HCT116 (cell line): Measurements from ENCODE around the gene SLC22A8. TPM values are rescaled to one million over a fixed set of nuclear protein-coding genes. Genes with fewer than 3 reads are reported as not detected.

ENCODE experiments used
- ATAC-seq: fragments of 200-7000 bp; cut with Tn5 transposase; 2 replicates; pipeline ENCODE4 v1.9.1; 2020; ENCODE audit warnings: mild to moderate bottlenecking, moderate library complexity
- BruUV-seq: library from RNA; stranded (reverse); fragments of 400-500 nt; replicated peaks from 2 replicates; lab custom pipeline; 2021; lab: Mats Ljungman, UMichigan
- CTCF ChIA-PET: fragments of 300-600 bp; sonication (Branson Sonifier 250); formaldehyde crosslinking; loops from one replicate; lab custom pipeline; 2021; ENCODE audit warnings: antibody characterized with exemption; lab: Charles Lee
- POLR2A ChIA-PET: fragments of 300-600, 350-600 bp; sonication (Branson Sonifier 250); formaldehyde crosslinking; loops from one replicate; lab custom pipeline; 2021; ENCODE audit warnings: antibody characterized with exemption; lab: Charles Lee
- RAD21 ChIA-PET, 2 experiments: fragments of 300-600 bp; sonication (Branson Sonifier 250); formaldehyde crosslinking; loops; one replicate each; lab custom pipeline; 2023; ENCODE audit warnings: low total read pairs in 2 of 2; ENCODE audit not compliant: uncharacterized antibody in 2 of 2, unreplicated experiment in 2 of 2, low non-redundant PET in 1 of 2; lab: Charles Lee
- DNase-seq: peaks from one replicate; pipeline ENCODE4 v3.0.0-alpha.2; 2010; ENCODE audit warnings: low read depth, low spot score
- H2AFZ ChIP-seq: fragments of 200-600 bp; shearing (Covaris generic), sonication (generic); 2 replicates; pipeline ENCODE4 v1.6.1; 2017; ENCODE audit warnings: low read depth, mixed run types, mixed read lengths, antibody characterized with exemption, low read length; ENCODE audit not compliant: poor library complexity, severe bottlenecking
- H3K27ac ChIP-seq: 2 replicates; pipeline ENCODE4 v1.5.1; 2012; ENCODE audit warnings: low read depth, low read length
- H3K27me3 ChIP-seq: fragments of 200-600 bp; sonication (generic); 2 replicates; pipeline ENCODE4 v1.6.1; 2016; ENCODE audit warnings: mixed run types, low read length, mixed read lengths; ENCODE audit not compliant: insufficient read depth
- H3K36me3 ChIP-seq, 2 experiments: fragments of 200-500 bp in 1 of 2; fragments of 200-600 bp in 1 of 2; sonication (Bioruptor generic) in 1 of 2; sonication (generic) in 1 of 2; 2 replicates each; pipeline versions ENCODE4 v1.5.1 to v1.6.1; 2014 to 2016; ENCODE audit warnings: low read length in 2 of 2, inconsistent platforms in 1 of 2, mixed read lengths in 1 of 2, mixed run types in 1 of 2; ENCODE audit not compliant: insufficient read depth in 2 of 2, control insufficient read depth in 1 of 2
- H3K4me1 ChIP-seq, 2 experiments: fragments of 200-600 bp in 1 of 2; sonication (generic) in 1 of 2; 2 replicates each; pipeline versions ENCODE4 v1.5.1 to v1.6.1; 2012 to 2017; ENCODE audit warnings: low read length in 2 of 2, inconsistent platforms in 1 of 2, mild to moderate bottlenecking in 1 of 2, mixed read lengths in 1 of 2, mixed run types in 1 of 2, moderate library complexity in 1 of 2; ENCODE audit not compliant: insufficient read depth in 2 of 2, control insufficient read depth in 1 of 2
- H3K4me2 ChIP-seq: fragments of 200-600 bp; sonication (generic); 2 replicates; pipeline ENCODE4 v1.6.1; 2017; ENCODE audit warnings: mixed run types, low read length, mixed read lengths
- H3K4me3 ChIP-seq, 2 experiments: fragments of 200-600 bp in 1 of 2; sonication (generic) in 1 of 2; replicated peaks in 1 of 2; 2 replicates each; pipeline ENCODE4 v1.5.1; 2011 to 2016; ENCODE audit warnings: low read length in 2 of 2, control low read depth in 1 of 2, low read depth in 1 of 2, mild to moderate bottlenecking in 1 of 2, mixed read lengths in 1 of 2, mixed run types in 1 of 2
- H3K79me2 ChIP-seq: fragments of 200-600 bp; sonication (generic); 2 replicates; pipeline ENCODE4 v1.6.1; 2017; ENCODE audit warnings: mild to moderate bottlenecking, mixed run types, low read length, moderate library complexity, mixed read lengths; ENCODE audit not compliant: insufficient read depth
- H3K9ac ChIP-seq: fragments of 200-600 bp; sonication (generic); 2 replicates; pipeline ENCODE4 v1.6.1; 2016; ENCODE audit warnings: low read length, mixed read lengths
- H3K9me2 ChIP-seq: fragments of 200-600 bp; sonication (generic), shearing (Covaris generic); 2 replicates; pipeline ENCODE4 v1.6.1; 2017; ENCODE audit warnings: mixed run types, mild to moderate bottlenecking, moderate library complexity; ENCODE audit not compliant: insufficient read depth
- H3K9me3 ChIP-seq, 2 experiments: fragments of 200-500 bp in 1 of 2; fragments of 200-600 bp in 1 of 2; sonication (Bioruptor generic) in 1 of 2; sonication (generic) in 1 of 2; 2 replicates each; pipeline ENCODE4 v1.6.1; 2014 to 2017; ENCODE audit warnings: low read length in 2 of 2, mixed read lengths in 2 of 2, inconsistent platforms in 1 of 2, low read depth in 1 of 2, mild to moderate bottlenecking in 1 of 2, mixed run types in 1 of 2, moderate library complexity in 1 of 2; ENCODE audit not compliant: control insufficient read depth in 1 of 2, insufficient read depth in 1 of 2
- H4K20me1 ChIP-seq: fragments of 200-600 bp; sonication (generic), shearing (Covaris generic); 2 replicates; pipeline ENCODE4 v1.6.1; 2017; ENCODE audit warnings: mixed run types, mild to moderate bottlenecking, moderate library complexity; ENCODE audit not compliant: insufficient read depth
- CTCF ChIP-seq, 3 experiments: fragments of 200-600 bp in 1 of 3; sonication (generic) in 1 of 3; IDR thresholded peaks in 2 of 3; conservative IDR thresholded peaks in 1 of 3; 2 replicates each; pipeline ENCODE4 v1.5.1; 2012 to 2017; ENCODE audit warnings: low read depth in 2 of 3, low read length in 2 of 3, antibody characterized with exemption in 1 of 3, borderline replicate concordance in 1 of 3, control low read depth in 1 of 3, mild to moderate bottlenecking in 1 of 3, mixed read lengths in 1 of 3, mixed run types in 1 of 3, moderate library complexity in 1 of 3; ENCODE audit not compliant: insufficient read depth in 1 of 3
- EZH2 ChIP-seq: fragments of 200-600 bp; sonication (generic); IDR thresholded peaks from 2 replicates; pipeline ENCODE4 v1.6.1; 2017; ENCODE audit warnings: antibody characterized with exemption, mixed run types
- EZH2phosphoT487 ChIP-seq: fragments of 200-600 bp; IDR thresholded peaks from 2 replicates; pipeline ENCODE4 v1.6.1; 2018; ENCODE audit warnings: antibody characterized with exemption, borderline replicate concordance
- RAD21 ChIP-seq: IDR thresholded peaks from 2 replicates; pipeline ENCODE4 v1.6.1; 2012; ENCODE audit warnings: low read depth, mild to moderate bottlenecking
- ZFX ChIP-seq: fragments of 450-650 bp; IDR thresholded peaks from 2 replicates; pipeline ENCODE4 v1.6.1; 2017
- ZNF274 ChIP-seq: fragments of 200-500 bp; sonication (Bioruptor generic); IDR thresholded peaks from 2 replicates; pipeline ENCODE4 v1.6.1; 2014; ENCODE audit warnings: mild to moderate bottlenecking, low read depth, low read length, inconsistent platforms
- intact Hi-C: fragments of 100-400 bp; cut with micrococcal nuclease; formaldehyde crosslinking; loops from 2 replicates; pipeline ENCODE4 v1.10.0; 2022
- total RNA-seq: library from RNA; stranded (reverse); gene quantifications from one replicate; pipeline ENCODE4 v1.2.1, GENCODE V29; 2021; ENCODE audit not compliant: unreplicated experiment

The SLC22A8 gene
- total RNA-seq, 1 experiment from 2014 or later: not detected

DNA sequence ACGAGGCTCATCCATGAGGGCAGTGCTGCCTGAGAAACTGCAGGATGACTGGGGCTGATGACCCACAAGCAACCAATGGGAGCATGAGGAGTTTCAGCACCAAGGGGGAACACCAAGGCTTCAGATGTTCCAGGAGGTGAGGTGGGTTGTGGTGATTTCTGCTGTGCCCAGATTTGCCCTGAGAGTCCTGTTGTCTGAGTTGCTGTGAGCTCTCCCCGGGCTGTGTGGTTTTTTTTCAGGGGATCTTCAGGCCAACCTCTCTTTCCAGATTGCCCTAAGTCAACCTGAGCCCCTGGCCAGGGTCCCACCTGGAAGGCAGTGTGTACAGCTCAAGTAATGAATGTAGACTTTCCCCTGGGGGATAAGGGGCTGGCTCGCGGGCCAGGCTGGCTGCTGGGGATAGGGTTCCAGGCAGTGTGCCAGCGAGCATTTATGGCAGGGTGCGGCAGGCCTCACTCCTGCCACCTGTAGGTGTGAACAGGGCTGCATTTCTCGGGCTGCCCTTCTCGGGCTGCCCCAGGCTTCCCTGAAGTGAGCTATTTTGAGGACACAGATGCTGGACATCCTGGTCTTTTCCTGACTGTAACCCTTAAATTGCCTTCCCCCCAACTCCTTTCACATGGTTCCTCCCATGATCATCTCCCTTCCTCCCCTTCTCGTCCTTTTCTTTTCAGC, 40.7 kb downstream of the SLC22A8 start:
- H3K4me2 ChIP-seq: peak overlapping the region; percentile 58
- POLR2A ChIA-PET: interaction anchor here (1.4 kb wide), 1 partner anchor 134 kb away, joined by 5 read pairs; no protein-coding TSS in a partner anchor
- no TSS peak for BruUV-seq
- intact Hi-C loops: loop anchor here (1.0 to 5.0 kb wide), 3 partner anchors 43 to 66 kb away; no protein-coding TSS in a partner anchor
- TF ChIP-seq RAD21: peak; percentile 44
- no peak for TF ChIP-seq EZH2
- TF ChIP-seq EZH2phosphoT487: no peak
- no peak for TF ChIP-seq ZNF274
- TF ChIP-seq ZFX: no peak
- TF ChIP-seq CTCF (IDR thresholded peaks at IDR 0.05 in 2 of 3, conservative IDR thresholded peaks at IDR 0.05 in 1 of 3; ENCODE audit: borderline replicate concordance in 1 of 3, insufficient read depth in 1 of 3, low read depth in 2 of 3, low read length in 2 of 3): peak; percentile 44 to 82 (median 73); a peak in 5 of 6 replicates
- TF ChIP-seq, all 23 proteins: peak for 2
- CTCF ChIA-PET: interaction anchor here (0.6 to 3.6 kb wide), 21 partner anchors 12 to 92 kb away, joined by 3 to 40 read pairs (median 4); no protein-coding TSS in a partner anchor
- no peaks in the 10 kb centered on the region for H4K20me1 ChIP-seq
- peak; percentile 36 for DNase-seq
- H3K4me3 ChIP-seq: no peak overlapping the region
- H3K27me3 ChIP-seq: no peaks in the 10 kb centered on the region
- RAD21 ChIA-PET: interaction anchor here (0.6 to 2.1 kb wide), 5 partner anchors 46 to 243 kb away, joined by 3 to 11 read pairs (median 3); no protein-coding TSS in a partner anchor
- H3K9ac ChIP-seq: no peak overlapping the region
- H3K9me3 ChIP-seq: no peaks in the 10 kb centered on the region
- no peak overlapping the region for H3K27ac ChIP-seq
- no peaks in the 10 kb centered on the region for H3K79me2 ChIP-seq
- H2AFZ ChIP-seq: peak overlapping the region; percentile 96
- H3K4me1 ChIP-seq: peaks cover 7 to 16% of the 10 kb centered on the region in 2 experiments; a peak in 3 of 4 replicates
- no peaks in the 10 kb centered on the region for H3K9me2 ChIP-seq
- no peaks in the 10 kb centered on the region for H3K36me3 ChIP-seq
- ATAC-seq: peak; percentile 94
